ENCODE data around the gene C8A.

C8A gene

DNA sequence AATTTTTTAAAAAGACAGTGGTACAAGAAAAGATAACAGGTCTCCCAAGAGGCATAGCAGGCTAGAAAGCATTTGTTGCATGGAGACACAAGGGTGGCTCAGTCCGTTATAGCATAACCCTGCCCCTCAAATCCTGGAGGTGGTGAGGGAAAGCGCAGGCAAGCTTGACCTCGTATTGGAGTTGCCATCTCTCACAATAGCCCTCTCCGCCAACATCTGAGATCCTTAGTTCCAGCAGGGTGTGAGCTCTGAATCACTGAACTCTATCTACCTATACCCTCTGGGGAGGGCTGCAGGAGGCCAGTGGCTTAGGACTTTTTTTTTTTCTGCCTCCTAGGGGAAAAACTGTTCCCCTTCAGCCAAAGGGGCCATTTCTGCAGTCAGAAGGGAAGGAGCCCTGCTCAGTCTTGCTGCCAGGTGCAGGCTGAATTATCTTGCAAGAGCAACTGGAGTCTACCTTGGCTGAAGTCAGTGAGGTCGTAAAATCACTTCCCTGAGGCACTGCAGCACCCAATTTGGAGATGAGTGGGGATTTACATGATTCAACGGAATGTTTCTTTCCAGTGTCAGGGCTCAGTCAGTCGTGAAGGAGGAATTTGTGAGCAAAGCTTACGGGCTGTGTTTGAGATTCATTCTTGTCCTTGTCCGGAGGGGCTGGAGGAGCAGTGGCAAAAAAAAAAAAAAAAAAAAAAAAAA, 17.2 kb upstream of the C8A start:
- DNase-seq (ENCODE audit: low spot score): no peak

DNA sequence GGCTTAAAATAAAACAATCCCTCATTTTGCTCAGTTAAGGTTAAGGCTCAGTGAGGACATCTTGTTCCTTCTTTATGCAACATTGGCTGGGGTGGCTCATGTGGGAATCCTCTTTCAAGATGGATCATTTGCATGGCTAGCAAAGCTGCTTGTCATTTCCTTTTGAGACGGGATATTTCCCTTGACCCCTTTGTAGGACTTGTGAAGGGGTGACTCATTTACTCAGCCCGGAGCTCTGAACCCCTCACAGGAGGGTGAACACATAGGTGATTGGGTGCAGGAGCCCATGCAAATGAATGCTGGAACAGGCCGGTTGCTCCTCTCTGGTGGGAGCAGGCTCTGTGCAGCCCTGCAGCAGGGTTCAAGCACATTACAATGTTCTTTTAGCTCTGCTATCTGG, 15.8 kb upstream of the C8A start:
- DNase-seq (ENCODE audit: low spot score): no peak

DNA sequence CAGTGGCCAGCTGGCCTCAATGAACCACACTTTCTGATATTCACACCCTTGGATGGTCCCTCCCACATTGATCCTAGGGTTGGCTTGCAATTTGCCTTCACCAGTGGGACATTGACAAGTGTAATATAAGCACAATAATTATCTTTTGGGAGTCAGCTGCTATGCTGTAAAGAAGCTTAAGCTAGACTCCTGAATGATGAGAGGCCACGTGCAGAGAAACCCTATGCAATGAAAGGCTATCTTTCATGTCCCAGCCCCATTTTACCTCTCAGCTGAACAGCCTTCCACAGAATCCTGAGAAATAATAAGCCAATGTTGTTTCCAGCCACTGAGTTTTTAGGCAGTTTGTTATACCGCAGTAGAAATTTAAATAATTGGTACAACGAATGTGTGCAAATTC, 11.1 kb upstream of the C8A start:
- DNase-seq (ENCODE audit: low spot score): no peak

DNA sequence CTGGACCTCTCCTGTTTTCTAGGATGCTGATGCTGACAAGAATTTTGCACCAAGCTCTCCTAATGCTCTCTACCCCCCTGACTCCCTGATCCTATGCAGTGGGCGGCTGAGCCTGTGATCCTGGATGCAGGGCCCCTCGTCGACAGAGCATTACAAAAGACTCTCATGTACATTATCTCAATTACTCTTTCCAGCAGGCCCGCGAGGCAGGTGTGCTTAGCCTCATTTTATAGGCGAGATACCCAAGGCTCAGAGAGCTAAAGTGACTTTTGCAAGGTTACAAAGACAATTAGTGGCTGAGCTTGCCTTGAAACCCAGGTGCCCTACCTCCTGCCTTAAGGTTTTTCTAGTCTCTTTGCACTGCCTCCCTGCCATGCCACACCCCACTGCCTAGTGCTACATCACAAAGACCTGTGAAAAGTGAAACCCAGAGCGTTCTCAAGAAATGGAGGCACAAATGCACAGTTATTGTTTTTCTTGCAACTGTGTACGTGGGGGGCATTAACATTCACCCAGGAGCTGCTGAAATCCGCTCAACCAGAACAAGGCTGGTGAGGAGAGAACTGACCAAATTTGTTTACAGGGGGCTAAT, 10.0 kb upstream of the C8A start:
- no peak for DNase-seq (ENCODE audit: low spot score)

DNA sequence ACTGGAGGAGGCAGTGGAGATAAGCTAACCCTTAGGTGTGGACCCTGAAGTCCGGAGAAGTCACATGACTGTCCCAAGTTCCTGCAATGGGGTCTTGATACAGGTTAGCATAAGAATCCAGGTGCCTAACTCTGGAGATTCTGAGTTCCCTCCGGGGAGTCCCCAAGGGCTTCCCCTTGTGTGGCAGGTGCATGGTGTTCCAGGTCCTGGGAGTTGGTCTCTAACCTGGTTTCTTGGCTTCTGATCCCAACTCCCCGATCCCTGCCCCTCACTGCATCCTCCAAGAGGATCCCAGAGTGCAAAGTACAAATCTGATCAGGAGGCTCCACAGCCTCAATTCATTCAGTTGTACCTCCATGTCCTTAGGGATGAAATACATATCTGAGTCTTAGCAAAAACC, 9.3 kb upstream of the C8A start:
- no peak for DNase-seq (ENCODE audit: low spot score)

DNA sequence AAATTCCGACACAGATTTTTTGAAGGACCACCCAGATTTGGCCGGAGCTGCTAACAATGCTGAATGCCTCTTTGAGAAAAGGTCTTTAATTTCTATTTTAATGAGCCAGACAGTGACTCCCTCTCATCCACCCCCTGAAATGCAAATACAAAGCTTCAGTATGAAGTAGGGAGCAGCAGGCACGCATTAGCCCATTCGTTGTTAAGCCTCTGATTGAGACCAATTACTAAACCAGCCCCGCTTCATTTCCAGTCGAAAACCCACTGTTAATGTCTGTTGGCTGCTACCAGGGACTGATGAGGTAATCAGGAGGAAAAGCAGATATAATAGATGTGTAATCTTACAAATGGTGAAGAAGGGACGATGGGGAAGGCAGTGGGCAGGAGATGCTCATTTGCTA, 4.8 kb upstream of the C8A start:
- DNase-seq (ENCODE audit: low spot score): no peak

DNA sequence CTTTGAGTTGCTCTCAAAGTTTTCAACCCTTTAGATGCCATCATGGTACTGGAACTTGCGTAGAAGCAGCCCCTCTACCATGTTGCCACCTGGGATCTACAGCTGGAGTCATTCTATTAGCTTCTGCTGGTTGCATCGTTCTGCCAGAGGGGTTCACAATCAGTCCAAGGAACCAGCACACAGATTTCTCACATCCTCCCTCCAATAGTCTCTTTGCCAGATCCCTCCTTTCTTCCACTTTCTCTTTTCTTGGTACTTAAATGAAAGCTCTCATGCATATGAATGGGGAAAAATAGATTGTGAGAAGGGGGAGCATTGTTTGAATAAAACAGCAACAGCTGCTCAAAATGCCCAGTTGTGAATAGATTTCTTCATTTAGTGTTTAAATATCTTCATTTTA, 4.2 kb upstream of the C8A start:
- DNase-seq (ENCODE audit: low spot score): no peak

DNA sequence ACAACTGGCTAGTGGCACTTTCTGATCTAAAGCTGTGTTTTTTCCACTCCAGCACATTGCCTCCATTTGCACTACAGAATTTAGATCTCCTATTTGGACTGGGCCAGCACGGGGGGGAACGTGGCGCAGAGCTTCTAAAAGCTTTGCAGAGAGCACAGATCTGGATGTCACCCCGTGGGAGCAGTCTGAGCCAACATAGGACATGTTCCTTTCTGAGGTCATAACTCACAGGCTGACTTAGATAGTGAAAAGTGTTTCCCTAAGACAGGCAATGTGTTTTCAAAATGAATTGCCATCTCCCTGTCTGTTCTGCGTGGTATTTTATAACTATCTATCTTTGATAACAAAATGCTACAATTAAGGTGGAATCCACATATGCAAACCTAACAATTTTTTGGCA, 3.7 kb upstream of the C8A start:
- DNase-seq (ENCODE audit: low spot score): no peak

DNA sequence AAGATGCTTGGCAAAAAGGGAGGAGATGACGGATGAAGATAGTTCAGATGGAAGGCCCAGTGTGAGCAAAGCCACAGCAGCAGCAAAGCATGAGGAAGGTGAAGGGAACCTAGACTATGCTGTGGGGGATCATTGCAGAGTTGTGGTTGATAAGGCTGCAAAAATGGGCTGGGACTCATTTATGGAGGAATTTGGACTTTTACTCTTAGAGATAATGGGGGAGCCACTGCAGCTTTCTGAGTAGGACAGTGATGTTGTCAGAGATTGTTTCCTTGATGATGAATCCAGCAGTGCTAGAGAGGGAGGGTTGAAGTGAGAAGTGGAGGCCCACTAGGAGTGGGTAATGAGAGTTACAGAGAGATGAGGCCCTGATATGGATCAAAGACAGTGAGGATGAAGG, 2.1 kb upstream of the C8A start:
- DNase-seq (ENCODE audit: low spot score): no peak

DNA sequence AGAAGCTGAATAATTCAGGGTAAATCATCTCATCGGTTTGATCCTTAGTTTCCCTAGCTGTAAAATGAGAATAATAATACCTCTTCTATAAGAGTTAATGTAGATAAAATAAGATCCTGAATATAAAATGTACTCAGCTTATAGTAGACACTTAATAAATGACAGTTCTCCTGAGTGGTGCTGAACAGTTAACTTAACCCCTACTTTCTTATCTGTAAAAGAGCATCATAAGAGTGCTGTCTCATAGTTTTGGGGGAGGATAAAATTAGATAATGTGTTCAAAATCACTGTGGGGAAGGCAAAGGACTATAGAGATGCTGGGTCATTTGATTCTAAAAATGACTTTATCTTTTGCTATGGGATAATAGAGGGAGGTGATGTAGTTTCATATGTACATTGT, 593 bp downstream of the C8A start:
- no peak for DNase-seq (ENCODE audit: low spot score)

DNA sequence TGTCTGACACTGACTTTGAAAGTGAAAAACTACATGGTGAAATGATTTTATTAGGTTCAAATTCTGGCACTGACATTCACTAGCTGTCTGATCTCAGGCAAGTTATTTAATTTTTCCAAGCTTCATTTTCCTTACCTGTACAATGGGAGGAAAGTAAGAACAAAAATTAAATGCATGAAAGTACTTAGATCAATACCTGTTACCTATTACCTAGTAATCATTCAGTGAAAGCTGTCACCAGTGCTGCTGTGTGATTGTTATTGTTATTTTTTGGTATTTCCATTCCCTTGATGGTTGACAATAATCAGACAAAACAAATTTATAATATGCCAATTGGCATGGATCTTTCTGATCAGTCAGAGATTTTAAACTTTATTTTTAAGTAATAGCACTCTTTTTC, 1.6 kb downstream of the C8A start:
- no peak for DNase-seq (ENCODE audit: low spot score)

DNA sequence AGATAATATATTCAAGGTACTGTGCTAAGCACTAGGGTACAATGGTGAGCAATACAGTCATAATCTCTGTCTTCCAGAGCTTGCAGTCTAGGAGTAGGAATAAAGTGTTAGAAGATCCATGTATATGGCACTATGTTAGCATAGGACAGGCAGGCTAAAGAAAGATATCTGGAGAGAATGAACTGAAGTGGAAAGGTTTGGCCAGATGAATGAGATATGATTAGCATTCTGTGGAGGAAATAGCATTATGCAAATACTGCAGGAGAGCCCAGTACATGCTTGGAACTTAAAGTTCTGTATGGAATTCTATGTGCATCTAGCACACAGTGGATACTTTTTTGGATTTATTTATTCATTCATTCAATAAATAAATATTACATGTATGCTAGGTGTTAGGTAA, 4.7 kb downstream of the C8A start:
- no peak for DNase-seq (ENCODE audit: low spot score)

DNA sequence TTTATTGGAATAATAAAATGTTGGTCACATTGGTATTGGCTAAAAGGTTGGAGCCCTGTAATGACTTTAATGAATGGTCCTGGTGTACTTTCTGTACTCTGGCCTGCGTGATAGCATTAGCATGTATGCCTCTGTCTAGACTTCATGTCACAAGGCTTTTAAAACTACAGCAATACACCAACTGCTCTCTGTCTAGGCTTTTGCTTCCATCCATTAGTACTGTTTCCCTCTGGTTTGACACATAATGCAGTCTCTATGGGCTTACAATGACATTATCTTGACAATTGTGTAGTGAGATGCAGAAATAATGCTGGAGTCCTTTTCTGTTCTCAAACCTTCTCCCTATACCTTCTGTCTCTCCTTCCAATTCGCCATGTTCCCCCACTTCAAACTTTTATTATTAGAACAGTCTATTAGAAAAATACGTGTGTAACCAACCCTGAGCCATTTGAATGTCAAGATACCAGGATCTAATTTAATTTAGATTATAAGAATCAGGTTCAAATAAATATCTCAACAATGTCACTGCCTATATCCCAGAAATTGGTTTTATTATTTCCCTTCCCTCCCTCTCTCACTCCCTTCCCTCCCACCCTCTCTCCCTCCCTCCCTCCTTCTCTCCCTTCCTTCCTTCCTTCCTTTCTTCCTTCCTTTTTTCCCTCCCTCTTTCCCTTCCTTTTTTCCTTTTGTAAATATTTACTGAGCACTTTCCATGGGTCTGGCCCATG, 8.8 kb downstream of the C8A start:
- no peak for DNase-seq (ENCODE audit: low spot score)

DNA sequence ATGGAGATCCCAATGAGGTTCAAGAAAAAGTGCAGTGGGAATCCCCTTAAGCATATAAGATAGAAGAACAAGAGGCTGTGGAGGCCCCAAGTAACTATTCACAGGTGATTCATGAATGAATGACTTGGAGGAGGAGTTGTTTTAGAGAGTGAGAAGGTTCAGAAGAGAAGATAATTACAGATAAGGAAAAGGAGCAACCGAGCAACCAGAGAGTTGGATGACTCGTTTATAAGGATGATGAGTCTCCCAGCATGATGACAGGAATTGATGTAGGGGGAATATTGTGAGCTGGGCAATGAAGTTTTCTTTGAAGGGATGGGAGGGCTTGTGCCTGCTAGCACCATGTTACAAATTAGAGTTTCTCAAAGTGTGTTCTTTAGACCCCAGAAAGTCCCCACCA, 9.8 kb downstream of the C8A start:
- no peak for DNase-seq (ENCODE audit: low spot score)

DNA sequence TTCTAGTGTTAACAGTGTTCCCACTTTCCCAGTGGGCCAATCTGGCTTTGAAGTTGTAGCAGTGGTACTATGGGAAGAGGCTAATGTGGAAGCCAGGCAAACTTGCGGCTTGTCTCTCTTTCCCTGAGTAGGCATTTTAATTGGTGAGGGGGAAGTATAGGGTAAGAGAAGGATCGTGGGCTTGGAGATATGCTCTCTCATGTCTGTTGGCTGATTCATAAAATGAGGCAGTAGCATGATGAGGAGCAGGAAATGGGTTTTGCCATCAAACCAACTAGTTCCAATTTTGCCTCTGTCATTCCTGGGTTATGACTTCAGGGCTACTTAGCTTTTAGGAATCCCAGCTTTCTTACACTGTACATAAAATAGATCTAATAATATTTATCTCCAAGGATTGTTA, 12.1 kb downstream of the C8A start:
- peak; percentile 79 for DNase-seq (ENCODE audit: low spot score)

DNA sequence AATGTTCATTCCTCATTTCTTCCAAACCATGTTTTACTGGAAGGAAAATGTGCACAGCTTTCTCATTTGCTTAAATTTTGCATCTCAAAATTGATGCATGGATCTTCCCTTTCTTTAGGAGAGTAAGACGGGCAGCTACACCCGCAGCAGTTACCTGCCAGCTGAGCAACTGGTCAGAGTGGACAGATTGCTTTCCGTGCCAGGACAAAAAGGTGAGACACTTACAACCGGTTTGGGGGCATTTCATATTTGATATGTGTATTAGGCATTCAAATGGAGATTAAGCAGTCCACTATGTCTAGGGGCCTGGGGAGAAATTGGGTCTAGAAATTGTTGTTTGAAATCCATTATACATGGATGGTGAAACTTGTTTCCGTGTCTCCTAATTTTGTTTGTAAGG, 12.9 kb downstream of the C8A start:
- DNase-seq (ENCODE audit: low spot score): no peak

DNA sequence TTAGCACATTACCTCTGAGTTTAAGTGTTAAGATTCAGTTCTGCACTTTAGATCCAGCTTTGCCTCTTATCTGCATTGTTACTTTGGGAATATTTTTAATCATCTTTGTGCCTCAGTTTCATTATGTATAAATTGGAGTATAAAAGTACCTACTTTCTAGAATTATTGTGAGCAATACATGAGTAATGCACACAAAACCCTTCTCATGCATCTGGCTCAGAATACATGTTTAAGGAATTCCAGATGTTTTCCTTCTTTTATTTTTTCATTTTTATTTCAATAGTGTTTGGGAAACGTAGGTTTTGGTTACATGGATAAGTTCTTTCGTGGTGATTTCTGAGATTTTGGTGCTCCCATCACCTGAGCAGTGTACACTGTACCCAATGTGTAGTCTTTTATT, 14.2 kb downstream of the C8A start:
- DNase-seq (ENCODE audit: low spot score): peak; percentile 36

DNA sequence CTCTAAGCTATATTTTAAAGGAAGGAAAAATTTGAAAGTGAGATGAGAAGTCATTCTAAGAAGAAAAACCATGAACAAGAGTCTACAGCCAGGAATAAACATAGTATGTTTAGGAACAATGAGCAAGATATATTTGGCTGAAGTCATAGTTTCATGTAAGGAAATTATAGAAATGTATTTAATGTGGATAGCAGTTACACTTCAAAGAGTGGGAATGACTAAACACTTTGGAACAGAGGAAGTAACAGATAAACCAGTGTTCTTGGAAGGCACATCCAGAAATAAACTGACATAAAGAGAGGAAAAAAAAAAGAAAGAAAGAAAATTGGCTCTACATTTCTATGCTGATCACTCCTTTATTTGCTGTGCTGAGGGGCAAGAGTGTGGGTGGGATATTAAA, 18.0 kb downstream of the C8A start:
- DNase-seq (ENCODE audit: low spot score): no peak

DNA sequence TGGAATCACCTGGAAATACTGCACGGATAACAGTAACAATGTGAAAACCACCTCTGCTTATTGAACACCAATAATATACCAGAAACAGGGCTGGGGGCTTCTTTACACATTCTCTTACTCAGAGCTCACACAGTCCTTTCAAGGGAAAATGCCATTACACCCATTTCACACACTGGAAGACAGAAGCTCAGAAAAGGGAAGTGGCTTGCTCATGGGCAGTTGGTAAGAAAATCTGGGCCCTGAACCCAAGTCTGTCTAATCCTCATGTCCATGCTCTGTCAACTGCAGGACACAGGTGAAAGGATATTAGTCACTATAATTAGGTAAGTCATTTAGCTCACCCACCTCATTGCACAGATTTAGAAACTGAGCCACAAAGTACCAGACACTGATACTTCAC, 18.6 kb downstream of the C8A start:
- no peak for DNase-seq (ENCODE audit: low spot score)

DNA sequence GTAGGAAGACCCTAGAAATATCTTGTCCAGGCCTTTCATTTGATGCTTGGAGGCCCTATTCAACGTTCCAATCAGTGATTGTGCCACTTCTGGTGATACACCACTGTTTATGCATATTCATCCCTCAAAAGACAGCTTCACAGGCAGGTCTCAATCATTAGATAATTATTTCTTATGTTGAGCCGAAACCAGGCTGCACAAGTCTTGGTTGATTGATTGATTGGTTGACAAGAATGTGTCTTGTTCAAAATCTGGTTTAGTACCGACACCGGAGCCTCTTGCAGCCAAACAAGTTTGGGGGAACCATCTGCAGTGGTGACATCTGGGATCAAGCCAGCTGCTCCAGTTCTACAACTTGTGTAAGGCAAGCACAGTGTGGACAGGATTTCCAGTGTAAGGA, 20.1 kb downstream of the C8A start:
- no peak for DNase-seq (ENCODE audit: low spot score)

DNA sequence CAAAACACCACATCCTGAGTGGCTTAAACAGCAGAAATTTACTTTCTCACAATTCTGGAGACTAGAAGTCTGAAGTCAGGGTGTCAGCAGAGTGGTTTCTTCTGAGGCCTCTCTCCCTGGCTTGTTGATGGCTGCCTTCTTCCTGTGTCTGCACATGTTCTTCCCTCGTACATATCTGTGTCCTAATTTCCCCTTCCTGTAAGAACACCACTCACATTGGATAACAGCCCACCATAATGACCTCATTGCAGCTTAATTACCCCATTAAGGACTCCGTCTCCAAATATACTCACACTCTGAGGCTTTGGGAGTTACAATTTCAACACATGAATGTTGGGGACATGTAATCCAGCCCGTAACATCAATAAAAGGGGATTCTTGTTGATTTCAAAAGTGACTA, 23.4 kb downstream of the C8A start:
- peak; percentile 22 for DNase-seq (ENCODE audit: low spot score)

DNA sequence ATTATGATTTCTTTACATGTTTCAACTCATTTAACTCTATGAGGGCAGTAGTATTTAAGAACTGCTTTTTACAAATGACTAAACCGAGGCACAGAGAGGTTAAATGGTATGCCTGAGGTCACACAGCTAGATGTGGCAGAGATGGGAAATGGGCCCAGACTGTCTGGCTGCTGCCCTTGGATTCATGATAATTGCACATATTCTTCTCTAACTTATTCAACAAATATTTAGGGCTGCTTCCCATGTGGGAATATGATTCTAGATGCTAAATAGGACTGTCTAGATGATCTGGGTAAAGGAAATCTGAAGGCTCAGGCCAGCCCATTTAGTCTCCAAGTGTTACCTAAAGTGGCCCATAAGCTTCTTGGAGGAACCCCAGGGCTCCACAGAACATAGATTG, 26.2 kb downstream of the C8A start:
- no peak for DNase-seq (ENCODE audit: low spot score)

DNA sequence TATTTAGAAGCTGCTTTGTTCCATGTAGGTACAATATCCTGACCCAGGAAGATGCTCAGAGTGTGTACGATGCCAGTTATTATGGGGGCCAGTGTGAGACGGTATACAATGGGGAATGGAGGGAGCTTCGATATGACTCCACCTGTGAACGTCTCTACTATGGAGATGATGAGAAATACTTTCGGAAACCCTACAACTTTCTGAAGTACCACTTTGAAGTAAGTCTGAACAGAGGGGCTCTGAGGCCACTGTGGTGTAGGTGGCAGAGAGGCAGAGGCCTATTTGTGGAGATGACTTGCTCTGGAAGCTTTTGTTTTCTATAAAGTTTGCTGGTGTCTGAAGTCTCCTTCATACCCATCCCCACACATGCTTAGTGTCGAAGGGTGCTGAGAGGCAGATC, 26.8 kb downstream of the C8A start:
- DNase-seq (ENCODE audit: low spot score): no peak

DNA sequence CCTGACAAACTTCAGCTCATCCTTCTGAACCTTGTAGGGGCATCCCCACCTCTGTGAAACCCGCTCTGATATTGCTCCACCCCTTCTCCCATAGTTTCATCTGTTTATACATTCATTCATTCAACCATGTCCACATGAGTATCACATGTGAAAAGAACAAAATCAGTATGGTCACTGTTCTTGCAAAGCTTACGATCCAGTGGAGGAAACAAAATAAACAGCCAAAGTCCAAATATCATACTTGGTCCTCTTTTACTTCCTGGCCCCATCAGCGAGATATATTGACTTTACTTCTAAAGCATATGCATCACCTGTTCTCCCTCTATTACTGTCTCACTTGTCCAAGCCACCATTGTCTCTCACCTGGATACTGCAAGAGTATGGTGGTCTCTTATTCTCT, 35.6 kb downstream of the C8A start:
- DNase-seq (ENCODE audit: low spot score): no peak
